Putamen (tissue), 1 donor: ENCODE data around the gene FLACC1.
A peak's percentile ranks its signal among the peaks of the same experiment; 100 is the strongest.
"Not testable (repeated sequence)": the region's sequence is repeated elsewhere in the genome, so short reads cannot be mapped to it uniquely, and the experiment has no call there.

Experiments used
- DNase-seq: peaks from one replicate; pipeline ENCODE4 v3.0.0-alpha.2; 2016; ENCODE audit warnings: low spot score

Gene FLACC1

GRCh38 chr2:201349601-201350000, 7.5 kb downstream of the FLACC1 start:
- no peak for DNase-seq

- no peak for DNase-seq
These were observed 8.4 kb downstream of the FLACC1 start for GRCh38 chr2:201348758-201349157.

GRCh38 chr2:201347138-201347537, 10.0 kb downstream of the FLACC1 start:
- no peak for DNase-seq

GRCh38 chr2:201345625-201346213, 11.4 kb downstream of the FLACC1 start:
- no peak for DNase-seq

- DNase-seq: no peak
These were observed 12.3 kb downstream of the FLACC1 start for GRCh38 chr2:201344663-201345366.

- DNase-seq: peak; percentile 4
These were observed 13.6 kb downstream of the FLACC1 start for GRCh38 chr2:201343559-201343958.

GRCh38 chr2:201342923-201343322, 14.2 kb downstream of the FLACC1 start:
- DNase-seq: no peak

- DNase-seq: no peak
These were observed 27.7 kb downstream of the FLACC1 start for GRCh38 chr2:201329409-201329808.

- no peak for DNase-seq
These were observed 29.5 kb downstream of the FLACC1 start for GRCh38 chr2:201327678-201328077.

- DNase-seq: no peak
These were observed 34.4 kb downstream of the FLACC1 start for GRCh38 chr2:201322772-201323171.

GRCh38 chr2:201320701-201321100, 36.4 kb downstream of the FLACC1 start:
- no peak for DNase-seq

- no peak for DNase-seq
These were observed 36.9 kb downstream of the FLACC1 start for GRCh38 chr2:201320257-201320656.

GRCh38 chr2:201319511-201319910, 37.6 kb downstream of the FLACC1 start:
- DNase-seq: no peak

GRCh38 chr2:201313362-201313761, 43.8 kb downstream of the FLACC1 start:
- no peak for DNase-seq

- DNase-seq: no peak
These were observed 48.2 kb downstream of the FLACC1 start for GRCh38 chr2:201308914-201309313.

GRCh38 chr2:201307876-201308275, 49.3 kb downstream of the FLACC1 start:
- DNase-seq: no peak

GRCh38 chr2:201299929-201300328, 57.2 kb downstream of the FLACC1 start:
- DNase-seq: not testable (repeated sequence)

- DNase-seq: no peak
These were observed 58.6 kb downstream of the FLACC1 start for GRCh38 chr2:201298462-201299052.

- not testable (repeated sequence) for DNase-seq
These were observed 66.5 kb downstream of the FLACC1 start for GRCh38 chr2:201290457-201291148.

GRCh38 chr2:201285499-201285898, 71.6 kb downstream of the FLACC1 start:
- no peak for DNase-seq

GRCh38 chr2:201280191-201281040, 76.7 kb downstream of the FLACC1 start:
- DNase-seq: no peak

- DNase-seq: no peak
These were observed 78.1 kb downstream of the FLACC1 start for GRCh38 chr2:201279079-201279478.
